NCI-H2227 (cell line): Measurements from ENCODE around the gene TMEM214.
A peak's percentile ranks its signal among the peaks of the same experiment; 100 is the strongest.

Experiments used
- DNase-seq: peaks from one replicate; lab custom pipeline; 2025; ENCODE audit not compliant: unreplicated experiment; lab: John Stamatoyannopoulos, UW

TMEM214 gene

GRCh38 chr2:27032495-27033252, at the start of gene TMEM214:
TSS of gene TMEM214 (plus strand) at chr2:27032965. CDS start at chr2:27033016, 51 bp downstream.
- peak; percentile 91 for DNase-seq

GRCh38 chr2:26983746-26984145, 49.0 kb upstream of the TMEM214 start:
- DNase-seq: no peak

- DNase-seq: no peak
These were observed 47.0 kb upstream of the TMEM214 start for GRCh38 chr2:26985807-26986206.

- DNase-seq: no peak
These were observed 46.2 kb upstream of the TMEM214 start for GRCh38 chr2:26986576-26986975.

GRCh38 chr2:26988058-26988860, 44.5 kb upstream of the TMEM214 start:
- no peak for DNase-seq

GRCh38 chr2:26989156-26989555, 43.6 kb upstream of the TMEM214 start:
- DNase-seq: no peak

GRCh38 chr2:26991717-26992116, 41.0 kb upstream of the TMEM214 start:
- no peak for DNase-seq

GRCh38 chr2:26993768-26994167, 39.0 kb upstream of the TMEM214 start:
- no peak for DNase-seq

GRCh38 chr2:26994983-26995382, 37.8 kb upstream of the TMEM214 start:
- no peak for DNase-seq

GRCh38 chr2:26997394-26997793, 35.4 kb upstream of the TMEM214 start:
- no peak for DNase-seq

GRCh38 chr2:26998323-26998722, 34.4 kb upstream of the TMEM214 start:
- DNase-seq: no peak

- DNase-seq: no peak
These were observed 32.5 kb upstream of the TMEM214 start for GRCh38 chr2:27000228-27000627.

- DNase-seq: no peak
These were observed 31.8 kb upstream of the TMEM214 start for GRCh38 chr2:27000995-27001394.

- no peak for DNase-seq
These were observed 30.8 kb upstream of the TMEM214 start for GRCh38 chr2:27001950-27002349.

- no peak for DNase-seq
These were observed 29.8 kb upstream of the TMEM214 start for GRCh38 chr2:27003007-27003406.

GRCh38 chr2:27003857-27004256, 28.9 kb upstream of the TMEM214 start:
- DNase-seq: no peak

GRCh38 chr2:27006602-27007415, 26.0 kb upstream of the TMEM214 start:
- DNase-seq: no peak

- no peak for DNase-seq
These were observed 25.1 kb upstream of the TMEM214 start for GRCh38 chr2:27007416-27008374.

GRCh38 chr2:27008678-27009077, 24.1 kb upstream of the TMEM214 start:
- no peak for DNase-seq

- no peak for DNase-seq
These were observed 23.7 kb upstream of the TMEM214 start for GRCh38 chr2:27009083-27009482.
